Urinary bladder (tissue), 4 donors: ENCODE data around the gene HHLA2. TPM values are rescaled to one million over a fixed set of nuclear protein-coding genes. Genes with fewer than 3 reads are reported as not detected.
"Not testable (repeated sequence)": the region's sequence is repeated elsewhere in the genome, so short reads cannot be mapped to it uniquely, and the experiment has no call there.

Source experiments
- DNase-seq: peaks from one replicate; pipeline ENCODE4 v3.0.0-alpha.2; 2015; ENCODE audit errors: extremely low spot score
- H3K27ac ChIP-seq: one replicate; pipeline ENCODE4 v1.5.1; 2013; ENCODE audit warnings: low read depth, mild to moderate bottlenecking, moderate library complexity
- H3K36me3 ChIP-seq: one replicate; pipeline ENCODE4 v1.6.1; 2013; ENCODE audit warnings: mild to moderate bottlenecking, moderate library complexity; ENCODE audit not compliant: insufficient read depth
- H3K4me1 ChIP-seq: one replicate; pipeline ENCODE4 v1.6.1; 2013; ENCODE audit warnings: mild to moderate bottlenecking, moderate library complexity; ENCODE audit not compliant: insufficient read depth
- H3K4me3 ChIP-seq: one replicate; pipeline ENCODE4 v1.5.1; 2013; ENCODE audit warnings: low read depth, low read length
- WGBS: extraction: QIAGEN DNeasy Blood & Tissue Kit; methylation state at CpG from one replicate; pipeline ENCODE4 v1.1.7; 2013; 5-methylcytosine and 5-hydroxymethylcytosine counted together
- polyA plus RNA-seq: library from polyadenylated mRNA; stranded (reverse); fragments of 200-250 nt; gene quantifications from one replicate; pipeline ENCODE4 v1.2.3, GENCODE V29; 2013
- total RNA-seq: library from RNA; depleted of rRNA; stranded (reverse); fragments of >200 nt; gene quantifications from one replicate; pipeline ENCODE4 v1.2.3, GENCODE V29; 2014
- donor health status: healthy with polysubstance abuse.
- donor health status: healthy.

The HHLA2 gene
- total and polyA plus RNA-seq, 2 donors: not detected

DNA sequence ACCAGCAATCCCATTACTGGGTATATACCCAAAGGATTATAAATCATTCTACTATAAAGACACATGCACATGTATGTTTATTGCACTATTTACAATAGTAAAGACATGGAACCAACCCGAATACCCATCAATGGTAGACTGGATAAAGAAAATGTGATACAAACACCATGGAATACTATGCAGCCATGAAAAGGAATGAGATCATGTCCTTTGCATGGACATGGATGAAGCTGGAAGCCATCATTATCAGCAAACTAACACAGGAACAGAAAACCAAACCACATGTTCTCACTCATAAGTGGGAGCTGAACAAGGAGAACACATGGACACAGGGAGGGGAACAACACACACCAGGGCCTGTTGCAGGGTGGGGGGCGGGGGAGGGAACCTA, 82.6 kb downstream of the HHLA2 start:
- H3K27ac ChIP-seq, DNase-seq: not testable (repeated sequence)
- WGBS: 90% methylated on average over 2 of the region's 2 CpGs

DNA sequence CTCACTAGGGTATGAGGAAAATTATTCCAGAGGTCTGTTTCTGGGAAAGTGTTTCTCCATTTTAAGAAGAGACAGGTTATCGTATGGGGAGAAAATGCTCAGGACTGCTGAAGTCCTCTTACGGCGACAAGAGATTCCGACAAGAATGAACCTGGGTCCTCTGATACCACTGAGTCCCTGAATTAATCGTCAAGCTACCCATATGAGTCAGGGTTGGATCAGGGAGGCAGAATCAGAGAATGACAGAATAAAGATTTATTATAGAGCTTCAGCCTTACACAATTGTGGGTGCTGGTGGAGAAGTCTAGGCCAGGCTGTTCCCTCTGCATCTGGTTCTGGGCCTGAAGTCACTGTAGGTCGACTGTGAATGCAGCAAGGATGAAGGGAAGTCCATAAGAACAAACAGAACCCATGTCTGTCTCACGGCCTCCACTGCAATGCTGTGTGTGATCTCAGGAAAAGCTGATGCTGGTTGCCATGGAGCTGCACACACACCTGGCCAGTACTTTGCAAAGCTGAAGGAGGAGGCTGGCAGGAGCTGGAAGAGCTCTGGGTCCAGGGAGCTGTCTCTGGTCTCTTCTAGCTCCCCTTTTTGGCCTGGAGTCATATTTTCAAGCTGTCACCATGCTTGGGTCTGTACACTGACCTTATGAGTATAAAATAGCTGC, 83.9 kb downstream of the HHLA2 start:
- no peak for DNase-seq
- Histone ChIP-seq H3K27ac (no peak overlapping the region), H3K4me3 (no peak overlapping the region), H3K4me1 (no peaks in the 10 kb centered on the region), H3K36me3 (no peaks in the 10 kb centered on the region)
- 83% methylated on average over 7 of the region's 7 CpGs for WGBS

More for the DNA sequence above, 82.6 kb downstream of the HHLA2 start:
- not testable (repeated sequence) for H3K4me1 ChIP-seq, H3K36me3 ChIP-seq, H3K4me3 ChIP-seq

DNA sequence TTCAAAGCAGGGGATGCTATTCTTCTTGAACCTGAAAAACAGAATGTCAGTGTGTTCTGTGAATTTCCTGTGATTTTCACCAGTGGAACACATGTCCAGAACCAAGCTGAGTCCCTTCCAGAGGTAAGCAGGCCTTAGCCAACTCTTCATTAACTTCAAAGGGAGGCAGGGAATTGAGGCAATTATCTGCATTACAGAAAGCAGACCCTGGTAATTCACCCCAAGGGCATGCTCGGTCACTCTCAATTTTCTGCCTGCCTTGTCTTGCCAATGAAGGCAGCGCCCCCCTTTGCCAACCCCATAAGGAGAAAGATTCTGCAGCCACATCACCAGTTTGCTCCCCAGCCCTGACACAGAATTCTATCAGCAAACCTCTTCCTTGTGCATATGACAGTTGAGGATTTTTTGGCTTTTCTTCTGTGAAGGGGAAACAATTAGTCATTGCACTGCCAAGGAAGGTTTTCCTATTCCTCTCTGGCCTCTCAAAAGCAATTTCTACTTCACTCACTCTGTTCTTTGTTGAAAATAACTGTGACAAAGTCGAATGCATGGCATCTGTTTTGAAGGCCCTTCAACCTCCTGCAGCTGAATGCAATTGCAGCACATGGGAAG, 85.3 kb downstream of the HHLA2 start:
- no peaks in the 10 kb centered on the region for H3K4me1 ChIP-seq
- no peak for DNase-seq
- no peaks in the 10 kb centered on the region for H3K36me3 ChIP-seq
- 59% methylated on average over 3 of the region's 3 CpGs for WGBS
- no peak overlapping the region for H3K27ac ChIP-seq
- H3K4me3 ChIP-seq: no peak overlapping the region

DNA sequence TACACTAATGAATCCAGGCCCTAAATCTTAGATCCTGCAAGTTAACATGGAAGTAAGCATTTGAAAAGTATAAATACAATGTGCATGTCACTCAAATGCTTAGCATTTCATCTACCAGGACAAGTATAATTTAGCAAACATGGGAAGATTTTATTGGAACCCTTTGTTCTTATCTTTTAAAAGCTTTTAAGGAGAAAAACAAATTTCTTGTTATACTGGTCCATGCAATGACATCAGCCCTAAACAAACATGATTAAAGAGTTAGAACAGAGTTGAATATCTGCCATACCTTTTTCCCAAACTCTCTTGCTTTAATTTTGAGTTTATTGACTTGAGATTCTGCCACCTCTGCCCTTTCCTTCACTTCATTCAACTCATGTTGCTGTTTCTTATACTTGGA, 87.0 kb downstream of the HHLA2 start:
- Histone ChIP-seq H3K36me3 (no peaks in the 10 kb centered on the region), H3K4me3 (no peak overlapping the region), H3K4me1 (no peaks in the 10 kb centered on the region), H3K27ac (no peak overlapping the region)
- no peak for DNase-seq

DNA sequence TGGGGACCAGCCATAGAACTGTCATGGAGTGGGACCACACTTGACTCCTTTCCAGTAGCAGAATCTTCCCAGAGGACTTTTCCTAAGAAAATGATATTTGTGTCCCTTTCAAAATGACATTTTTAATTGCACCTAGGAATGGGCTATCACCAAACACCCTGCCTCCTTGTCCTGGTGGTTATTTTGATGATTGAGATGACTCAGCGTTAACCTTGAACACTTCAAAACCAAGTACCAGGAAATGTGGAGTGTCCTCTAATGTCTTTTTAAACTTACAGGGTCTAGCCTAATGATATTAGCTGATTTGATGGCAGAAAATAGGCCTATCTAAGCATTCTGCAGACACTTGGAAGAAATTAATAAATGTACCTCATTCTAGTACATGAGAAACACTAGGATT, 90.7 kb downstream of the HHLA2 start:
- Histone ChIP-seq H3K36me3 (no peaks in the 10 kb centered on the region), H3K4me3 (no peak overlapping the region), H3K27ac (no peak overlapping the region), H3K4me1 (no peaks in the 10 kb centered on the region)
- no peak for DNase-seq
- WGBS: 93% methylated on average over 1 of the region's 1 CpG

DNA sequence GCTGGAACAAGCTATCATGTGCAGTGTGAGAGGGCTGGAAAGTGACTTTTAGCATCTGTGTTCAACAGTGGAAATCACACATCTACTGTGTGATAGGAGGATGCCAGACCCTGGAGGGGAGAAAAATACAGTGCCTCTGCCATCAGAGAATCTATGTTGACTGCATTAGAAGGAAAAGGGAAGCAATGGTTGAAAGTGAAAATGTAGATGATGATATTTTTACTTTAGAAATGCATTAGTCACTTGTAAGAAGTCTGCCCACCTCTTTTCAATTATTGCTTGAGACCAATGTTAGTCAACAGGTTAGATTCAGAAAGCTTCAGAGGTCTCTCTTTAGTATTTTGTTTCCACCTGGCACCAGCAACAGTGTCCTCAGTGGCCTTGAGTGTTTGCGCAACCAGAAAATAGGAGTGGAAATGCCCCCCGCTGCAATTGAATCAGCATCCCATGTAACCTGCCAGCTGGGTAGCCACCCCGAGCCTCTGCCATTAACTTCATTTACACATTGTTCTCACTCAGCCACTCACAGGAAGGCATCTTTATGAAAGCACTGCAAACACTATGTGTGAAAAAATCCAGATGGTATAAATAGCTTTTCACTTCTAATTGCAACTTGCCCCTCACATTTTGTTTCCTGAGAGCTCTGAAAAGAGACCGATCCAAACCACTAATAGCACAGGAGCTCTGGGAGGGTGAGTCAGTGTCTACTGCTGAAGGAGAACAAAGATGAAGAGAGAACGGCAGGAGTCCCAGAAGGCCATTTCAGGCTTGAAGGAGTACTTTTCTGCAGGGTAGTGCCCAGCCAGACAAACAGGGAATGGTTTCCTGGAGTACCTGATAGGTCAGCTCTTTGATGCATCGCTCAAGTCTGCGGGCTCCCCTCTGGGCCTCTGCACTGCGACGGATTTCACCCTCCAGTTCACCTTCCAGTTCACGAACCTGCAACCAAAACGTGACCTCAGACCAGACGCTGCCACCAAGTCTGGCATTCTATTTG, 92.1 kb downstream of the HHLA2 start:
- H3K4me3 ChIP-seq: no peak overlapping the region
- H3K27ac ChIP-seq: no peak overlapping the region
- DNase-seq: no peak
- 71% methylated on average over 12 of the region's 12 CpGs for WGBS
- no peaks in the 10 kb centered on the region for H3K36me3 ChIP-seq
- H3K4me1 ChIP-seq: no peaks in the 10 kb centered on the region

DNA sequence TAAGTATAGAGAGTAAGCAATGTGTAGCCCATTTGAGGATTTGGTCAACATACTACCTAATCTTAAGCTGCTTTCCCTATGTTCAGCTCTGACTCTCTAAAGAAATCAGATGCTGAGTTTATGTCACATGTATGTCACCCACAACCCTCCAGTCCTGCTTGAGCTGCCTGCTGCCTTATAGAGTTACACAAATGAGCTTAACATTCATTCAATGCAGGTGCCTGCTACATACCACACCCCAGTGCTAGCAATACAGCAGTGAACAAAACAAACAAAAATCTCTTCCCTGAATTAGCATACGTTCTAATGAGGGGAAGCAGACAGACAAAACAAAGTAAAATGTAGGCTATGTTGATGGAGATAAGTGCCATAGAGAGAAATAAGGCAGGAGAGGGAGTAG, 93.0 kb downstream of the HHLA2 start:
- DNase-seq: no peak
- H3K36me3 ChIP-seq: no peaks in the 10 kb centered on the region
- 50% methylated on average over 1 of the region's 1 CpG for WGBS
- no peak overlapping the region for H3K4me3 ChIP-seq
- H3K27ac ChIP-seq: no peak overlapping the region
- H3K4me1 ChIP-seq: no peaks in the 10 kb centered on the region

DNA sequence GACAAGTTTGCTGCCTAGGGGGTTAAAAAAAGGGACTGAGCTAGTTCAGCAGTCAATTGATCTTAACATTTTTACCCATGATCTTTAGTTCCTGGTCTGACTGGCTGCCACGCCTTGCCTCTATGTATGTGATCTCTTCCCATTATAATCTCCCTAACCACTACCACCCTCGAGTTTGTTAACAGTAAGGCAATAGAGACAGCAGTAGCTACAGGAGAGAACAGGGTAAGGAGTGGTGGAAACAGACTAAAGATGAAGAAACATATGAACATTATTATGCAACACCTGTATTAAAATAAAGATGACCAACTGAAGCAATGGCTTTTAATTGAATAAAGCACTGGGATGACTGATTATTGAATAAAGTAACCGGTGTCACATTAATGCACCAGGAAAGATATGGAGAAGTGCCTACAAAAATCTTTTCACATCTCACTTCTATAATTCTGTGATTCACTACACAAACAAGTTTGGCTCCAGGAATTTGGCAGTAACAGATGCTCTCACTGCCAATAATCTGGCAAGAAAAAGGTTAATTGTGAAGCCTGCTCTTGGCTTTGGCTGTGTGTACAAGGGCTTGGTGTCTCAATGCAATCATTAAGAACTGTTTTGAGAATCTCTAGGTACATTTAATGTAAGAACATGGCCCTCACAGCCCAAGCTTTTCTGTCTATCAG, 95.7 kb downstream of the HHLA2 start:
- H3K4me1 ChIP-seq: no peaks in the 10 kb centered on the region
- WGBS: 74% methylated on average over 3 of the region's 3 CpGs
- no peak overlapping the region for H3K27ac ChIP-seq
- H3K4me3 ChIP-seq: no peak overlapping the region
- no peaks in the 10 kb centered on the region for H3K36me3 ChIP-seq
- no peak for DNase-seq

DNA sequence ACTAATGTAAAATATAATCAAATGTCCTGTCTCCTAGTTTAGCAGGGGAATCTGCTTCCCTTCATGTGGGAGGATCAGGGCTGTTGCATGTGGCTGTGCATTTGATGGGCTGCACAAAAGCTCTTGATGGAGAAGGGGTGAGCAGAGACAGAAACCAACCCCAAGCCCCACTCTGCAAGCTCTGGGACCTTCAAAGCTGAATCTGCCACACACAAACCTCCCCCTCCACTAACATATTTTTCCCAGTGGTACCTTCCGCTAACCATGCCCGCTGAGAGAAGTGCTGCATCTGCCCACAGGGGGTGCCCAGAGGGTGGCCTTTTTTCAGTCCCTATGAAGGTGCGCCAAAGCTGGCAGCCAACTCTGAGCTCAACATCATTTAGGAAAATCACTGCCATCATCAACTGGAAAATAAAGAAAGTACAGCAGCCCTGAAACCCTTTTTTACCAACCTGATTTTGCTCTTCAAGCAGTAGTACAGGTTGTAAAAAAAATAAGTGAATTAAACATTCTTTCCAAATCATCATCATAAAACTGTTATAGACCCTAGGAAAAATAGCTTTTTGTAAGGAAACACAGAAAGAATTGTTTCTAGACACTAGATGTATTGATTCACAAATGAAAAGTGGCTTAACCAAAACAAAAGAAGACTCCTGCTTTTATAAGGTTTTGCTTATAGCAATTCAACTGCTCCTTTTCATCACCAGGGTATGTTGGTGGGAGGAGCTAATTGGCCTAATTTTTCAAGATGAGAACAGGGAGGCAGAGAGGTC, 97.0 kb downstream of the HHLA2 start:
- Histone ChIP-seq H3K4me1 (no peaks in the 10 kb centered on the region), H3K36me3 (no peaks in the 10 kb centered on the region), H3K4me3 (no peak overlapping the region), H3K27ac (no peak overlapping the region)
- DNase-seq: no peak
- whole genome bisulfite sequencing: 65% methylated on average over 3 of the region's 3 CpGs

DNA sequence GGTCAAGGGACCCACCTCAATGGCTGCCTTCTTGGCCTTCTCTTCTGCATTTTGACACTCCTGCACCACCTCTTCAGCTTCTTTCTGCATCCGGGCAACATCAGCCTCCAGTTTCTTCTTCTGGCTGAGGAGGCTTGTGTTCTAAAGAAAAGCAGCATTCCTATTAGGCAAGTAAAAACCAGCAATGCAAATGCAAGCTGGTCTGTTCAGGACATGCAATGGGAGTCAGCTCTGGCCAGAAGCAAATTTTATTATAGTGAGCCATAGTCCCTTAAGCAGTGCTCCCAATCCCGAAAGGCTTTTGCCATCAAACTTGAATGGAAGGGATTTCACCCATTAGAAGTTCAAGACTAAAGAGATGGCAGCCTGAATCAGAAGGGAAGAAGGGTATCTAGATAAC, 97.7 kb downstream of the HHLA2 start:
- Histone ChIP-seq H3K27ac (no peak overlapping the region), H3K36me3 (no peaks in the 10 kb centered on the region), H3K4me1 (no peaks in the 10 kb centered on the region), H3K4me3 (no peak overlapping the region)
- 94% methylated on average over 2 of the region's 2 CpGs for WGBS
- no peak for DNase-seq

DNA sequence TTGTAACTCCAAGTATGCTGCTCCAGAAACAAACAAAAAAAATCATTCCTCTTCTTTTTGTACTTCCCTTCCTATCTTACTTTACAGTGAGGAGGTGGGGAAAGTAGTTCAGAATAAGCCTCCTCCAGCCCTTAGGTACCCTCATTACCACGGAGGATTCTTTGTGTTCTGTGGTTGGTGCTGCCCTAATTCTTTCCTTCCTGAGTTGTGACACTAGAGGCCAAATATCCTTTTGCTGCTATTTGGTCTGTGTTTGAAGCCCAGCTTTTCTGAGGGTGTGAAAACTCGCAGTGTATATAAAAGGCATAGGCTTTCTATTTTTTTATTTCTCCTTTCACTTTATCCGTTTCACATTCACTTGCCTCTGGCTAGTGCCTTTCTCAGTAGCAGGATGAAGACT, 98.2 kb downstream of the HHLA2 start:
- Histone ChIP-seq H3K36me3 (no peaks in the 10 kb centered on the region), H3K27ac (no peak overlapping the region), H3K4me1 (no peaks in the 10 kb centered on the region), H3K4me3 (no peak overlapping the region)
- 79% methylated on average over 3 of the region's 3 CpGs for WGBS
- no peak for DNase-seq

DNA sequence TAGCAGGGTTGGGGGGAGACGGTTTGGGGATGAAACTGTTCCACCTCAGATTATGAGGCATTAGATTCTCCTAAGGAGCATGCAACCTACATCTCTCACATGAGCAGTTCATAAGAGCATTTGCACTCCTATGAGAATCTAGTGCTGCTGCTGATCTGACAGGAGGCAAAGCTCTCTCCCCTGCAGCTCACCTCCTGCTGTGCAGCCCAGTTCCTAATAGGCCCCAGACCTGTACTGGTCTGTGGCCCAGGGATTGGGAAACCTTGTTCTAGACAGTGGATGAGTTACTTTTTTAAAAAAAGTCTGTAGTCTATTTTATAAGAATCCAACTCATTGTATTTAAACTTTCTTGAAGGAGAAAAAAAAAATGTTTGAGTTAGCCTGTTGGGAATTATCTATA, 100.0 kb downstream of the HHLA2 start:
- no peak for DNase-seq
- H3K27ac ChIP-seq: no peak overlapping the region
- H3K36me3 ChIP-seq: no peaks in the 10 kb centered on the region
- no peak overlapping the region for H3K4me3 ChIP-seq
- H3K4me1 ChIP-seq: no peaks in the 10 kb centered on the region
- 88% methylated on average over 1 of the region's 1 CpG for WGBS

DNA sequence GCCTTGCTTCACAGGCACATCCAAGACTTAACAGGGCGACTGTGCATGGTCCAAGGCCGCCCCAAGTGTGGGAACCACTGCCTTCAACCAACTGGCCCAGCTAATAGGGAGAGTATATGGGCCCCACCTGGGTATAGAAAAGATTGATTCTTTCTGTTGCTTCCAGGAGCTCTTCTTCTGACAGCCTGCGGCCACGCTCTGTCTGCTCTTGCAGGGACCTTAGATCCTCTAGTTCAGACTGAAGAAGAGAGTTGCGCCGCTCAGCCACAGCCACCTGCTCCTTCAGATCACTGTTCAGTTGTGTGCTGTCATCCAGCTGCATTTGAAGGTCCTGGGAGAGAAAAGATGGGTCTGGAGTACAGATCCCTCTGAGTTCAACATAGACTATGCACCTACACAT, 102.2 kb downstream of the HHLA2 start:
- no peaks in the 10 kb centered on the region for H3K4me1 ChIP-seq
- WGBS: 96% methylated on average over 6 of the region's 6 CpGs
- no peak for DNase-seq

More for the DNA sequence above, 102.2 kb downstream of the HHLA2 start:
- no peak overlapping the region for H3K27ac ChIP-seq
- H3K36me3 ChIP-seq: no peaks in the 10 kb centered on the region
- no peak overlapping the region for H3K4me3 ChIP-seq
